NB4 (cell line): Measurements from ENCODE around the gene SURF2.

ENCODE experiments used
- CTCF ChIP-seq: IDR thresholded peaks from one replicate; pipeline ENCODE4 v1.5.1; 2012; ENCODE audit warnings: low read depth, low read length
- MAX ChIP-seq: IDR thresholded peaks from 2 replicates; pipeline ENCODE4 v1.6.1; 2011; ENCODE audit warnings: low read depth, low read length
- MYC ChIP-seq: IDR thresholded peaks from 2 replicates; pipeline ENCODE4 v1.6.1; 2011; ENCODE audit warnings: low read depth, low read length
- POLR2A ChIP-seq: IDR thresholded peaks from 2 replicates; pipeline ENCODE4 v1.6.1; 2011; ENCODE audit warnings: mild to moderate bottlenecking; ENCODE audit not compliant: insufficient read length; ENCODE audit errors: extremely low read depth

- no peak for TF ChIP-seq POLR2A
- no peak for TF ChIP-seq CTCF
- no peak for TF ChIP-seq MYC
- TF ChIP-seq MAX = no peak
Observed at GRCh38 chr9:133367778-133368177, 11.4 kb downstream of the SURF2 start.
